Activated CD8-positive, alpha-beta memory T cell treated with anti-CD3 and anti-CD28 coated beads for 36 hours (primary cell): Measurements from ENCODE around the gene UGT1A8. TPM values are rescaled to one million over a fixed set of nuclear protein-coding genes. Genes with fewer than 3 reads are reported as not detected.

ENCODE experiments used
- CTCF ChIA-PET: fragments of 350-600 bp; sonication (Branson Sonifier 250); formaldehyde crosslinking; loops from one replicate; lab custom pipeline; 2021; ENCODE audit warnings: antibody characterized with exemption; lab: Charles Lee
- POLR2A ChIA-PET: fragments of 350-600 bp; sonication (Branson Sonifier 250); formaldehyde crosslinking; loops from one replicate; lab custom pipeline; 2021; ENCODE audit warnings: antibody characterized with exemption; lab: Charles Lee
- total RNA-seq, 2 experiments: library from RNA; stranded (reverse); gene quantifications; one replicate each; pipeline ENCODE4 v1.2.3, GENCODE V29; 2021

The UGT1A8 gene
- total RNA-seq, 2 experiments from 2014 or later, result not detected

GRCh38 chr2:233807966-233808935 lies 190.8 kb downstream of the UGT1A8 start:
- POLR2A ChIA-PET, result no interaction called here
- CTCF ChIA-PET, result no interaction called here

DNA sequence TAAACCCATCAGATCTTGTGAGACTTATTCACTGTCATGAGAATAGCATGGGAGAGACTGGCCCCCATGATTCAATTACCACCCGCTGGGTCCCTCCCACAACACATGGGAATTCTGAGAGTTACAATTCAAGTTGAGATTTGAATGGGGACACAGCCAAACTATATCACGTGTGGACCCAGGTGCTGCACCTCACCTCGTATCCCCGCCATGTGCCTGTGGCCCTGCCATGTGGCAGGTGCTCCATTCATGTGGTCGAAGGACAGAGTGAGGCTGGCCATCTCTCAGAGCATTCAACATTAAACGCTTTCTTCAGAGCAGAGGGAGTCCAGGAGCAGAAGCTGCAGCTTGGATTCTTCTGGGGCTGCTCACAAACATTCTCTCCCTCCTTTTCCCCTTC lies 193.0 kb downstream of the UGT1A8 start:
- CTCF ChIA-PET, result no interaction called here
- POLR2A ChIA-PET, result no interaction called here

DNA sequence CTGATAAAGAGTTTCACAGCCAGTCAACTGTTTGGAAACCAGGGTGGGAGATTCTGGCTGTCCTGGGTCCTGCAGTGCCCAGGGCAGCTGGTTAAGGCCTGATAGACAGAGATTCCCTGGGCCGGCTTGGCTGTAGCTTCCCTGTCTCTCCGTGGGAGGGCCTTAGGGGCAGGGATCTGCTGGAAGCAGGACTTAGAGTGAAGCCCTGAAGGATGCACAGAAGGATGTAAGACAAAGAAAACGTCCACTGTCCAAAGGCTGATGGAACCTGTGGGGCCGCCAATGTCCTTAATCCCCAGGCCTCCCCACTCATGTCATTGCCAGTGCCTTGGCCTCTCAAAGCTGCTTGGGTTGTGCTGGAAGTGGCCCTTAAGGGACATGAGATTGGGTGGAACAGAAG lies 193.7 kb downstream of the UGT1A8 start:
- CTCF ChIA-PET, result no interaction called here
- POLR2A ChIA-PET, result no interaction called here

DNA sequence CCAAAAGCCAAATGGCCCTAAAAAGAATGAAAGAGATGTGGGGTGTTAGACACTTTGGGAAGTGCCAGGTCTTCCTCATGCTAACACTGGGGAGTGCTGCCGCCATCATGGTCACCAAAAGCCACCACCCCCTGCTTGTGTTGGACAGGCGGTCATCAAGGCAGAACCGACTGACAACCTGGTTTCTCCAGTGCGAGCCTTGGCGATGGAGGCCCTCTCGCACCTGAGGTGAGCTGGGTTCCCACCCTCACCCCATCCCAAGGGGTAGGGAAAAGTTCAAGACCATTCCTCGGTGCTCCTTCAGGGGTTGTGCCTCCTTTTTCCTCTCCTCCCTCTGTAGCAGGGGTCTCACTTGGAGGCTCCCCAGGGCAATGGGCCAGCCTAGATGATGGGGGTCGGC lies 194.3 kb downstream of the UGT1A8 start:
- CTCF ChIA-PET, result no interaction called here

DNA sequence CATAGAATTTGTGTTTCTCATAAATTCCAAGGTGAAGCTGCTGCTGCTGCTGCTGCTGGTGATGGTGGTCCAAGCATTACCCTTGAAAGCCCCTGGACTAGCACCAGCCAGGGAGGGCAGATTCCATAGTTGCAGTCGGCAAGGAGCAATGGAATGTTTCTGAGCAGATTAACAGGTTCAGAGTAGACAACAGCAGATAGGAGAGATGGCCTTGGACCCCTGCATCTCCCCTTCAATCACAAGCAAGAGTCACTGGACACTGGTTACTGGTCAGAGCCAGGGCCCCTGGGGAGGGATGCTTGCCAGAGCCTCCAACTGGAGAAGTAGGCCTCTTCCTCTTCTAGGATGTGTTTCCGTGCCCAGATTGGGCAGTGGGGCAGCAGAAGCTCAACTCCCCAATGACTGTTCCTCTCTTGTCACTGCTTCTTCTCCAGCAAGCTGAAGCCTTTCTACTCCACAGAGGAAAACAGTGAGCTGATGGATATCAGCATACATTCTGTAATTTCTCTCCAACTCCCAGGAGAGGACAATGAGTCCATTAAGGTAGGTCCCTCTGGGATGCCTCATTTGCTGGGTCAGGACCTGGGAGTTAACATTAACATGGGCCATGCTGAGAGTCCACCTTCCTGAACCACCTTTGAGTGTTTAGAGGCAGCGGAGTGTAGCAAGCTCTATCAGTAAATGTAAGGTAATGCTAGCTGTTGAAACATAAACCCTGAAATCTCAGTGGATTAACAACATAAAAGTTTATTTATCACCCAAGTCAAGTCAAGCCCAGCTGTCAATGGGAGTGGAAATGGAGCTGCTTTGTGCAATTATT lies 196.0 kb downstream of the UGT1A8 start:
- ChIA-PET POLR2A (no interaction called here), CTCF (no interaction called here)

More for the DNA sequence above, 194.3 kb downstream of the UGT1A8 start:
- POLR2A ChIA-PET, result no interaction called here

GRCh38 chr2:233814056-233814835 lies 196.8 kb downstream of the UGT1A8 start:
- CTCF ChIA-PET, result no interaction called here
- POLR2A ChIA-PET, result no interaction called here

DNA sequence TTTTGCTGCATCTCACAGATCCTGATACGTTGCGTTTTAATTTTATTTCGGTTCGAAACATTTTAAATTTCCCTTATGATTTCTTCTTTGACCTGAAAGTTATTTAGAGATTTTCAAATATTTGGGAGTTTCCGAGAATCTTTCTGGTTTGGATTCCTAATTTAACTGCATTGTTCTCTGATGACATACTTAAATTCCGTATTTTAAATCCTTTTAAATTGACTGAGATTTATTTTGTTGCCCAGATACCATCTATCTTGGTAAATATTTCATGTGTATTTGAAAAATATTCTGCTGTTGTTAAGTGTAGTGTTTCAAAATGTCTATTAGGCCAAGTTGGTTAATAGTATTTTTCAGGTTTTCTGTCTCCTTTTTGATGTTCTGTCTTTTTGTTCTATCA lies 198.4 kb downstream of the UGT1A8 start:
- ChIA-PET POLR2A (no interaction called here), CTCF (no interaction called here)

GRCh38 chr2:233816334-233816733 lies 198.9 kb downstream of the UGT1A8 start:
- POLR2A ChIA-PET, result no interaction called here

DNA sequence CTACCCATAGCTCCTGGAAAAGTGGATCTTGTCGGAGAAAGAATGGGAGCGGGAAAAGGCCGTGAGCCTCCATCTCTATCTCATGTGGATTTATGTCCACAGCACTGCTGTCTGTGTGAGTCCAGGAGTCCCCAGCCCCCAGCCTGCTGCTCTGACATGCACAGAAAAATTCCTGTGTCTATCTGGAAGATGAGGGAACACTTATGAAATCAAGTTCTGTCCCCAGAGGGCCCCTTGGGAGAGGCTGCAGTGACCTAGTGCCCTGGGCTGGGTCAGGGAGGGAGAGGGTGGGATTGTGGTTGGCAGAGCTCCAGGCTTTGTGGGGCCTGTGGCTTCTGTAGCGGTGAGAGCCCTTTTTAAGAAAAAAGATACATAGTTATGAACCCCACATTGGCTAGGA lies 199.3 kb downstream of the UGT1A8 start:
- POLR2A ChIA-PET, result no interaction called here
- CTCF ChIA-PET, result no interaction called here

More at GRCh38 chr2:233816334-233816733, 198.9 kb downstream of the UGT1A8 start:
- CTCF ChIA-PET, result no interaction called here

- ChIA-PET CTCF (no interaction called here), POLR2A (no interaction called here)
These were observed 200.0 kb downstream of the UGT1A8 start for GRCh38 chr2:233817361-233817911.

GRCh38 chr2:233817995-233818638 lies 200.7 kb downstream of the UGT1A8 start:
- ChIA-PET POLR2A (no interaction called here), CTCF (no interaction called here)

GRCh38 chr2:233818639-233819621 lies 201.5 kb downstream of the UGT1A8 start:
- CTCF ChIA-PET, result no interaction called here
- POLR2A ChIA-PET, result no interaction called here

GRCh38 chr2:233819884-233820773 lies 202.7 kb downstream of the UGT1A8 start:
- ChIA-PET CTCF (no interaction called here), POLR2A (no interaction called here)

DNA sequence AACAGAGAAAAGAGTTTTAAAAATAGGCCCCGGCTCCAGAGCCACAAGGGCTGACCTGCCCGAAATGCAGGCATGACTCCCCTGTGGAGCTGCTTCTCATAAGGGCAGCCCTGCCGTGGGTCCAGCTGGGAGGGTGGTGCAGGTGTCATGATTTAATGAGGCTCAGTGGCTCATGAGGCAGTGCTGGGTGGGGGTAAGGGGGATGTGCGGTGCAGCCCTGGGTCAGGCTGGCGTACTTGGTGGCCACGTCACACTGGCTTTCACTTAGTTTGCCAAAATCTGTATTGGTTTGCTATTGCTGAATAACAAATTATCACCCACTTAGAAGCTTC lies 203.3 kb downstream of the UGT1A8 start:
- CTCF ChIA-PET, result no interaction called here
- POLR2A ChIA-PET, result no interaction called here

DNA sequence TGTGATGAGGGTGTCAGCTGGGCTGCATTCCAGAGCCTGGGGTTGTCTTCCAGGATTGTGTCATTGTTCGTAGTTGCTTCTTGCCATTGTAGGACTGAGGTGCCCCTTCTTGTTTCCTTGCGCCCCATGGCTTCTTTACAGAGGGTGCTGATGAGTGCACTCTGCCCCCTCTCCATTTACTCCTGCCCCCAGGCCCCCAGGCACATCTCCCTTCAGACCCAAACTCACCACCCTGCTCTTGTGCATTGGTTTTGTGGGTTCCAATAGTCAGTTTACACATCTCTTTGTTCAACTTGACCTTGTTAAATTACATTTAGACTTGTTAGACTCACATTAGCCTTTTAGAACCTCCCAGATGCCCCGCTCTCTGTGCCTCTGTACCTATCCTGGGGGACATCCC lies 203.8 kb downstream of the UGT1A8 start:
- ChIA-PET POLR2A (no interaction called here), CTCF (no interaction called here)

- CTCF ChIA-PET, result no interaction called here
These were observed 204.3 kb downstream of the UGT1A8 start for GRCh38 chr2:233821709-233822100.

More at GRCh38 chr2:233821709-233822100, 204.3 kb downstream of the UGT1A8 start:
- POLR2A ChIA-PET, result no interaction called here
